Embryonic facial prominence (tissue), 1 donor: ENCODE results near the gene SURF2.

ENCODE experiments used
- DNase-seq: peaks from one replicate; pipeline ENCODE4 v3.0.0-alpha.2; 2016; ENCODE audit errors: extremely low spot score

Gene SURF2

DNA sequence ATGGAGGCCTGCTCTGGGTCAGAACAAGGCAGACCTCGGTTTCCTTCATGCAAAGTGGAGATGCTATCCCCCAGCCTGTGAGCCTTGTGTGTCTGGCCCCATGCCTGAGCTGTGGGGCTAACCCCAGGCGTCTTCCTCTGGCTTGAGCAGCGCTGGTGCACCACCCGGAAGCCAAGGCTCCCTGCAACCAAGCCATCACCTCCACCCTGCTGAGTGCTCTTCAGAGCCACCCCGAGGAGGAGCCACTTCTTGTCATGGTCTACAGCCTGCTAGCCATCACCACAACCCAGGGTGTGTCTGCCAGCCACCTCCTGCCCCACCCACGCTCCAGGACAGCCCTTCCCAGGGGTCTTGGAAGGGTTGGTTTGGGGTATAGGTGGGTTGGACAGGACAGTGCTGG is 45.2 kb downstream of the SURF2 start:
- no peak for DNase-seq

DNA sequence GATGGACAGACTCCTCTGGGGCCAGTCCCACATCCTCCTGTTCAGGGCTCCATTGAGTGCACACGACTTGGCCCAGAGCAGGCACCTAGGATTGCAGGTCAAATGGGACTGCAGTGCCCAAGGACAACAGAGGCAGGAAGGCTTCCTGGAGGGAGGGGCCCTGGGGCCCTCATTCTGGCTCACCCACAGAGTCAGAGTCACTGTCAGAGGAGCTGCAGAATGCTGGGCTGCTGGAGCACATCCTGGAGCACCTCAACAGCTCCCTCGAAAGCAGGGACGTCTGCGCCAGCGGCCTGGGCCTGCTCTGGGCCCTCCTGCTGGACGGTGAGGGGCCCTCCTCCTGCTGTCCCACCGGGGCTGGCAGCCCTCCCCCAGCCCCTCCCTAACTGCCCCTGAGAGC is 46.3 kb downstream of the SURF2 start:
- no peak for DNase-seq

DNA sequence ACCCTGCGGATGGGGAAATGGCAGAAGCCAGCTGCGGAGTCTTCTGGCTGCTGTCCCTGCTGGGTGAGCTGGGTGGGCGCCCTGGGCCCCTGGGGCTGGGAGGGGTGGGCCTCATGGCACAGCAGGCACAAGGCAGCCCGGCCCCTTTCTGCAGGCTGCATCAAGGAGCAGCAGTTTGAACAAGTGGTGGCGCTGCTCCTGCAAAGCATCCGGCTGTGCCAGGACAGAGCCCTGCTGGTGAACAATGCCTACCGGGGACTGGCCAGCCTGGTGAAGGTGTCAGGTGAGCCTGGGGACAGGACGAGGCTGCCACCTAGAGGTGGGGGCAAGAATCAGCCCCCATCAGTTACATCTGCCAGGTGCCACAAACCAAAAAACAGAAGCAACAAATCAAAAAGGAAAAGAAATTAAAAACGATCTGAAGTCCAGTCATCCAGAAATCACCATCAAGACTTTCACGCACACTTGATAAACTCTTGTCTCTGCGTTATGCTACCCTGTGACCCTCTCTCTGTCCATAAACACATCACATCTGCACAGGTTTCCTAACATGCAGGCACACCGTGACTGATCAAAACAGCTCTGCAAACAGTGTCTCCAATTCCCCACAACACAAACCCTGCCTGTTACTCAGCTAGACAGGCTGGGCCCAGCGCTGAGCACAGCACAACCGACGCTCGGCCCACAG is 47.6 kb downstream of the SURF2 start:
- no peak for DNase-seq

DNA sequence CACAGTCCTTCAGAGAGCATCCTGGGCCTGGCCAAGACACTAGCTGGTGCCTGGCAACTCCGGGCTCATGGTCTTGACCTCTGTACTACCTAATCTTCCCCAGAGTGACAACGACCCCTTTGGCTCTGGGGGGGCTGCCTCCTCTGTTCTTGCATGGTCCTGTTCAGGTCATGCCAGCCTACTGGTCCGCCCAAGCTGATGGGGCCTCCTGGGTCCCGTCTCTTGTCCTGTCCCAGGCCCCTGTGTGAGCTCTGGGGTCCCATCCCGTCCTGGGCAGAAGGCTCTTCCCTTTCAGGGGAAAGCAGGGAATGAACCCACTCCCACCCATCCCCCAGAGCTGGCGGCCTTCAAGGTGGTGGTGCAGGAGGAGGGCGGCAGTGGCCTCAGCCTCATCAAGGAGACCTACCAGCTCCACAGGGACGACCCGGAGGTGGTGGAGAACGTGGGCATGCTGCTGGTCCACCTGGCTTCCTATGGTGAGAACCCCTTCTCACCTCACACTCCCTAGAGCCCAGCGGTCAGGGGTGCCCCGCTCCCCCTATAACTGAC is 48.2 kb downstream of the SURF2 start:
- DNase-seq, result no peak

DNA sequence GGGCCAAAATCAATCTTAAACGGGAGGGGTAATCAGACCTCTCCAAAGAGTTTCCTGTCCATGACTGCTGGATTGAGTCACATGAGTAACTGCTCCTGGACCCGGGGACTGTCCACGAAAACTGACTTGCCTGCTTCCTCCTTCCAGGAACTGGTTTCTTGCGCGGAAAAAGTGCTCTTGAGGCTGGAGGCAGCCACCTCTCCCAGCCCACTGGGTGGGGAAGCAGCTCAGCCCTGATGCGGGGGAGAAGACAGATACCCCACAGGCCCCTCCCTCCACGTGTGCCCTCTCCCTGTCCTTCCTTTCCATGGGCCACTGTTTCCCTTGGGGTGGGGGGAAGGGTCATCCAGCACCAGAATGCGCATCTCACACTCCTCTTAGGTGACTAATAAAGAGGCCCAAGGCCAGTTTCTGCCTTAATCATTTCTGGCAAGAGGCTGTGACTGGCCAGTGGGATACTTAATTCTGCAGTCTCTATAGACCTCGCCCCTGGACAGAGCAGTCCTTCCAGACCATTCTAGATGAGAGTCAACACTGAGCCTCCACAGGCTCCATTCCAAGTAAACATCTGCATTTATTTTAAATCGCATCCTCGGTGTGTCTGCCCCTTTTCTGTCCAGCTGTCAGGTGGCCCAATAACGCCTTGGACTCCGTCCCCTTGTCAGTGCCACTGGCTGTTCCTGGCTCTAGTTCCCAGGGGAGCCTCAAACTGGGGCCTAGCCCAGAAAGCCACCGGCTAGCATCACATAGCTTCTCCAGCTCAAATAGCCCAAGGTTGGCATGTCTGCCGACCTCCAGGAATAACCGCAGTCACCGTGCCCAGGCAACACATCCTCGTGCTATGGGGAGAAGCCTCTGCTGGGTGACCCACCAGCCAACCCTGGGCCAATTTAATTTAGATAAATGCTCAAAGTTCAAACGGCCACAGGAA is 49.4 kb downstream of the SURF2 start:
- no peak for DNase-seq

DNA sequence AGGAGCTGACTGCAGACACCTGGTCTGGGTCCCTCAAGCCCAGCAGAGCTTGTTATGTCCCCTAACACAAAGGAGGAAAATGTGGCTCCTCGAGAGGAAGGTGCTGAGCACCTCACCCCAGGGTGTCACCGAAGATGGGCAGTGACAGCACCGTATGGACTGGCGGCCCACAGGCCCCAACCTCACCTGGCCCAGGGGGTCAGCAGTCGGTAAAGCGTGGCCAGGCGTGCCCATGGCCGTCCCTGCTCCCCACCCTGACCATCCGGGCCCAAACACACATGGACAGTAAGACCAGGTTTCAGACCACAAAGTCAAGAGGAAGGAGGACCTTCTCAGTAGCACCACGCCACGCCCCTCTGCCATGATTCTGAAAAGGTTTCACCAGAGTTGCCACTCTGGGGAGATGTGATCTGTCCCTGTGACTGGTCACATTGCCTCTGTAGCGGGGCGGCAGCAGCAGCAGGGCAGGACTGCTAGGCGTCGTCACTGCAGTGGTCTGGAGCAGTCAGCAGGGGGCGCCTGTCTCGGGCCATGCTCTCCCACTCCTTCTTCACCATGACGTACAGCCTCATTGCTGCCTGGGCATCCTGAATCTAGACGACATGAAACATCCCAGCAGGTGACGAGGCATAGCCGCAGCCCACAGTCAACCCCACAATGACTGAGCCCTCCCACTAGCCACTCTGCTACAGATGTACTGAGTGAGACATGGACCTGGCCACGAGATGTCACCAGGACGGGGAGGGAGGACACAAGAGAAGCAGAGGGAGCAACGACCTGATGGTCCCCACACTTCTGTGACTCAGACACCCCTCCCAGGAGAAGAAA is 50.3 kb downstream of the SURF2 start:
- peak; percentile 19 for DNase-seq

DNA sequence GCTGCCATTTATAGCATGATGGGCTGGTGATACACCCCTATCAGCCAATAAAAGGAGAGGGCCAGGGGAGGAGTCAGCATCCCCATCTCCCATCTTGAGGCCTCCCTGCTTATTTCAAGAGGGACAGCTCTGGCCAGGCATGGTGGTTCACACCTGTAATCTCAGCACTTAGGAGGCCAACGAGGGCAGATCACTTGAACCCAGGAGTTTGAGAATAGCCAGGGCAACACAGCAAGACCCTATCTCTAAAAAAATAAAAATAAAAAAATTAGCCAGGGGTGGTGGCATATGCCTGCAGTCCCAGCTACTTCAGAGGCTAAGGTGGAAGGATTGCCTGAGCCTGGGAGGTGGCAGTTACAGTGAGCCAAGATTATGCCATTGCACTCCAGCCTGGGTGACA is 51.7 kb downstream of the SURF2 start:
- no peak for DNase-seq
